Stomach (tissue), 4 donors: Measurements from ENCODE around the gene GCSAM.

Source experiments
- CTCF ChIP-seq, 7 experiments: fragments of 450-650 bp in 4 of 7; fragments of 200-600 bp in 3 of 7; sonication (generic) in 3 of 7; IDR thresholded peaks; one replicate each; pipeline ENCODE4 v1.5.1; 2016 to 2019; ENCODE audit warnings: antibody characterized with exemption in 7 of 7, control low read depth in 2 of 7, mild to moderate bottlenecking in 1 of 7
- POLR2A ChIP-seq, 4 donors: fragments of 450-650 bp; IDR thresholded peaks; one replicate each; pipeline ENCODE4 v1.6.1; 2016; ENCODE audit warnings: antibody characterized with exemption in 4 of 4, control low read depth in 2 of 4, mild to moderate bottlenecking in 1 of 4, moderate library complexity in 1 of 4

GRCh38 chr3:112109322-112109721 is 23.7 kb downstream of the GCSAM start:
- no peak for TF ChIP-seq CTCF (IDR thresholded peaks at IDR 0.05)
- TF ChIP-seq POLR2A (IDR thresholded peaks at IDR 0.05) = no peak
